NCI-H1417 (cell line): ENCODE data around the gene AFF3.

ENCODE experiments used
- DNase-seq, 3 experiments: peaks; one replicate each; lab custom pipeline; 2025; lab: John Stamatoyannopoulos, UW

AFF3 gene

GRCh38 chr2:100042562-100042961 lies 99.8 kb downstream of the AFF3 start:
- DNase-seq, result no peak

- DNase-seq, result no peak
These were observed 100.4 kb downstream of the AFF3 start for GRCh38 chr2:100041946-100042345.

- peak in 1 of 3 experiments; percentile 21 for DNase-seq
These were observed 101.0 kb downstream of the AFF3 start for GRCh38 chr2:100041385-100041784.

DNA sequence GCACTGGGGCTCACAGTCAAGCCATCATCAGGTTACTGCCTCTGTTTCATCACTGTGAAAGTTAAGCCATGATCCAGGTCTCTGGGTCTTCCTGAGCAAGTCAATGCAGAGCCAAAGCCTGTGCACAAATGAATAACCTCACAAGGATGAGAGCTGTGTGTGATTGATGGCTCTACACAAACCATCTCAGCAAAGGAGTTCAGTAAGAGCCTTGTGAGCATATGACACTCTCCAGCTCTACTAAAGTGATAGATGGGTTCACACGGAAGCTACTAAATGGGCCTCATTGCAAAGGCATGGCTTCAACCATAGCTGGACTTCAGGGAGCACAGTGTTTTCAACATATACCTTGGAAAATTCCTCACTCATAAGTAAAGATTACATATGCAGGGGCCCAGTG lies 101.5 kb downstream of the AFF3 start:
- peak in 1 of 3 experiments; percentile 21 for DNase-seq

DNA sequence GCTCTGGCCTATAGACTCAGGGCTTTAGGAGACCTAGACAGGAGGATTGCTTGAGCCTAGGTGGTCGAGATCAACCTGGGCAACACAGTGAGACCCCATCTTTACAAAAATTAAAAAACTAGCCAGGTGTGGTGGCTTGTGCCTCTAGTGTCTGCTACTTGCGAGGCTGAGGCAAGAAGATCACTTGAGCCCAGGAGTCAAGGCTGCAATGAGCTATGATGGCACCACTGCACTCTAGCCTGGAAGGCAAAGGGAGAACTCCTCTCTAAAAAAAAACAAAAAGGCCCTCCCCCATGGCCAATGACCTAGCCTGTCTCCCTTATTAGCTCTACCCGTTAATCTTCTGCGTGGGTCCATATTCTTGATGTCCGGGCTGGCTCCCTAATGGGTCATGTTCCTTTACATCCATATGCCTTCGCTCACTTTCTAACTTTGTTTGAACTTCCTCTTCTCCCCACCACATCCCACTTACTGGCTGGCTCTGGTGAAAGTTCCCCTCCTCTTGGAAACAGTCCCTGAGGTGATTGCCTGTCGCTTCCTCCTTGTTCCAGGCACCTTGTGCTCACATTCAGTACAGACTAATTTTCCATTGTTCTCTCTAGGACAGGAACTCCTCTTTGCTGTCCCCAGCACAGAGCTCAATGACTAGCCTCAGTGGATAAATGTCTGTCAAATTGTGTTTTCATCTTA lies 103.0 kb downstream of the AFF3 start:
- no peak for DNase-seq

GRCh38 chr2:100038011-100038410 lies 104.4 kb downstream of the AFF3 start:
- peak in 1 of 3 experiments; percentile 20 for DNase-seq

DNA sequence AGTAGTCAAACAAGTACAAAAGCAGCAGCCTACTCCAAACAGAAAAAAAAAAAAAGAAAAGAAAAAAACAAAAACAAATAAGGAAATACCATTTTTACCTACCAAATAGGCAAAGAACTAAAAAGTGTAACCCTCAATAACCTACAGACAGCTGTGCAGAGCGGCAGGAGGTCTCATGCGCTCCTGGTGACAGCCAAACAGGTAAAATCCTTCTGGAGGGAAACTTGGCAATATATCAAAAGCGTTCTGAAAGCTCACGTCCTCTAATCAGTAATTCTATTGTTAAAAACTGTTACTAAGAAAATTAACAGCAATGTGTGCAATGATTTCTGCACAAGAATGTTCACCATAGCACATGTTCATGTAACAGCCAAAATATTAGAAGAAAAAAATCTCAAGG lies 105.6 kb downstream of the AFF3 start:
- DNase-seq, result peak in 2 of 3 experiments; percentile 63 to 88

DNA sequence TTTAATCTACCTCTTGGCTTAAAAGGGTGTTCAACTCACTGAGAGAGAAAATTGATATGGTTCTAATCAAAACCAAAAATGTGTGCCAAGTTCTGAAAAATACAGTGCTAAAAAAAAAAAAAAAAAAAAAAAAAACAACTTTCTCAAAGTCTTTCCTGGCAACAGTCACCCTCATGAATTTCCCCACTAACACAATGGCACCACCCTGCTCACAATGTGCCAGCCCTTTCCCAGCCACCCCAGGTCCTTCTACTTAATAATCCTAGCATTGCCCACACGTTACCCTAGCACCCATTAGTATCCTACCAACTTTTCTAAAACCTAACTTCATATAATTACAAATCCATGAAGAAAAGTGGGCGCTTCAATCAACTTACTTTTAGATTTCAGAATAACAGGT lies 106.4 kb downstream of the AFF3 start:
- no peak for DNase-seq

DNA sequence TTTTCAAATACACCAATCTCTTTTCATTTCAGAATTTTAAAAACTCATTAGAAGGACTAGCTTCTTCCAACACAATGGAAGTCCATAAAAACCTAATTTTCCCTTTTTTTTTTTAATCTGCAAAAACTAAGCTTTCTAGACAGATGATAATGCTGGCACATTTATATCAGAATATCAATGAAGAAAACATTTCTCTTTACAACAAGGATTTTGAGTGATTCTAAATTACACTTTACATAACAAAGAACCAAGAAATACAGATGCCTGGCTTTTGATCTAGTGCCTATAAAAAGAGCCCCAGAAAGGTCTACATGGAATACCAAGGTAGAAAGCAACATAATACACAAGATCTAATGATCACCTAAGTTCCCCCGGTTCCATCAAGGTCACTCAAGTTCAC lies 108.0 kb downstream of the AFF3 start:
- DNase-seq, result no peak

GRCh38 chr2:100033976-100034375 lies 108.4 kb downstream of the AFF3 start:
- no peak for DNase-seq

DNA sequence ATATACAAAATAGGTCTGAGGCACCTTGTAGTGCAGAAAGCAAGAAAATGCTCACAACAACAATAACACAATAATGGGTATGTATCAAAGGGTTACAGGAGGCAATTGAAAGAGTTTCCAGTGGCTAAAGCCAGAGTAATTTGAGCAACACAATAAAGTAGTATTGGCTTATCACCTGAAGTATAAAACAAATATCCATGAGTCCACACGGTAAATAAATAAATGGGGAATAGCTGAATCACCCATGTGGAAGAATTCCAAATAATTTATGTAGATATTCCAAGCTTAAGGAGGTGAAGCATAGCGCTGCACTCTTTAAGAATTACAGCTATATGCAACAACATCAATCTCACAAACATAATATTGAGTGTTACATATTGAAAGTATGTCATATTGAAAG lies 110.8 kb downstream of the AFF3 start:
- no peak for DNase-seq

DNA sequence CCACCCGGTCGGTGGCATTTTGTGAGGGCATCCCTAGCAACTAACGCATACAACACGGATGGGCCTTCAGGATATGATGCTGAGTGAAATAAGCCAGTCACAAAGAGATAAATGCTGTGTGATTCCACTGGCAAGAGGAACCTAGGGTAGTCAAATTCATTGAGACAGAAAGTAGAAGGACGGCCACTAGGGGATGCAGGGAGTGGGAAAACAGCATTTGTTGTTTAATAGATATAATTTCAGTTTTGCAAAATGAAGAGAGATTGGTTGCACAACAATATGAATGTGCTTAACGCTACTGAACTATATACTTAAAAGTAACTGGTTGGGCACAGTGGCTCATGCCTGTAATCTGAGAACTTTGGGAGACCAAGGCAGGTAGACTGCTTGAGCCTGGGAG lies 112.9 kb downstream of the AFF3 start:
- DNase-seq, result no peak

- no peak for DNase-seq
These were observed 120.5 kb downstream of the AFF3 start for GRCh38 chr2:100021791-100022340.

DNA sequence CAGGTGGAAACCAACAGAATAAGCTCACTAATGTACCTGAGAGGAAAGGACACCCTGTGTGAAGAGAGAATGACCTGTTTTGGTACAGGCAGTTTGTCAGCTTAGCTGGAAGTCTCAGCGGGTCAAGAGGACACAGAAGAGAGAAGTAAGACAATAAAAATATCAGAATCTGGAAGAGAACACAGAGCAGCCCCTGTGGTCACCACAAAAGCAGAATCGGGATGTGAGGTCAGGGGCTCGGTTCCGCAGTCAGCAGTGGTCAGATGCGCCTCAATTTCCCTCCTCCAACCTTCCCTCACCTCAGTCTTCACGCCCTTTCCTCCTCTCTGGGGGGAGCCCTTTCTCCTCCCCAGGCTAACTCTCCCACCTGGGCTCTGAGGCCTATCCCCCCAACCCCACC lies 122.9 kb downstream of the AFF3 start:
- no peak for DNase-seq

DNA sequence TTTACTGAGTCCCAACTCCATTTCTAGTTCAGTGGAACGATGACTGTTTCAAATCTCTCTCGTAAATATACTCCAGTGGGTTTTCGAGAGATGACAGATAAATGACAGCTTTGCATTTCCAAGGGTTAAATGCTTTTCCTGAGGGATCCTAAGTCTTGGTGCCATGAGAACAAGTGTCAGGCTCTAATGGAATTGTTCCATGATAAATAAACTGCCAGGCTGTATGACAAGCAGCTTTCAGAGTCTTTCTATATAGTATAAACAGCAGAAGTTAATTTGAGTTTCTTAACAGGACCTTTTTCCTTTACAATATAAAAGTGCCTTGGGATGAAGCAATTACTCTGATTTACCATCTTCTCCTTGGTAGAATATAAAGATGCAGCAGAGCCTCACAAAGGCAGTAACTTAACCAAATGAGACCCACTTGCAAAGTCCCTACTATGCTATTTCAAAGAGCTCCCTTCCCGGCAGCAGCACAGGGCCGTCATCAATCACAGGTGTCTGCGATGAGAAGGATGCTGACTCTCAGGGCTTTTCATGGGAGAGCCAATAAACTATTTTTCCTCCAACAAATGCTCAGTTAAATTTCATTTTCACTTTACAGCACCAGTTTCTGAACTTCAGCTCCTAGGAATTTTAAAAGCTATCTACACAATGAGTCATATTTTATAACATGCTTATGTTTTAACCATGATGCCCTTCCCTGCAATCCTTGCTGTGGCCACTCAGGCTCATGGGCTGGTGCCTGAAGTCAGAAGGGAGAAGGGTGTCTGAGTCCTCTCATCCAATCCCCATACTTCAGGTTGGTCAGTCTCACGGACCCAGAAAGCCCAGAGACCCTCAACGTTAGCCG lies 123.8 kb downstream of the AFF3 start:
- DNase-seq, result no peak

DNA sequence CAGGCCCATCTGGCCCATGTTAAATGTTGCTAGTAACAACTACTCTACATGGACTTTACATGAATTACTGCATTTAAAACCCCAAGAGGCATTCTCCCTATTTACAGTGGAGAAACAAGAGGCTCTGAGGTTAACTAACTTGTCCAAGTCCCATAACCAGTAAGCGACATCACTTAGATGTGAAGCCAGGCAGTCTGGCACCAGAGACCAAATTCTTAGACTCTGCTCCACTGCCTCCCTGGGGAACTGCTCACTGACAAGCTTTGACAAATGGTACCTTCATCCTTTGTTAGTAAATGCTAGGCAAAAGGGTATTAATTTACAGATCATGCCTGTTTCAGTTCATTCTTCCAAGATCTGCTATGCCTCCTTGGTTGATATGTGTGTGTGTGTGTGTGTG lies 124.8 kb downstream of the AFF3 start:
- DNase-seq, result peak in 2 of 3 experiments; percentile 13 to 46

DNA sequence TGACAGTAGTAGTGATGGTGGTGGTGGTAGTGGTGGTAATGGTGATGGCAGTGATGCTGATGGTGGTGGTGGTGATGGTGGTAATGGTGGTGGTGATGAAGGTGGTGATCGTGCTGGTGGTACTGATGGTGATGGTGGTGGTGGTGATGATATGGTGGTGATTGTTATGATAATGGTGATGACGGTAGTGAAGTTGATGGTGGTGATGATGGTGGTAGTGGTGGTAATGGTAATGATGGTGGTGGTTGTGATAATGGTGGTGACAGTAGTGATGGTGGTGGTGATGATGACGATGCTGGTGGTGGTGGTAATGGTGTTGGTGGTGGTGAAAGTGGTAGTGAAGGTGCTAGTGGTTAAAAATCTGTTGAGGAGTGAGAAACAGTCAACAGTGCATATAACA lies 125.6 kb downstream of the AFF3 start:
- no peak for DNase-seq

DNA sequence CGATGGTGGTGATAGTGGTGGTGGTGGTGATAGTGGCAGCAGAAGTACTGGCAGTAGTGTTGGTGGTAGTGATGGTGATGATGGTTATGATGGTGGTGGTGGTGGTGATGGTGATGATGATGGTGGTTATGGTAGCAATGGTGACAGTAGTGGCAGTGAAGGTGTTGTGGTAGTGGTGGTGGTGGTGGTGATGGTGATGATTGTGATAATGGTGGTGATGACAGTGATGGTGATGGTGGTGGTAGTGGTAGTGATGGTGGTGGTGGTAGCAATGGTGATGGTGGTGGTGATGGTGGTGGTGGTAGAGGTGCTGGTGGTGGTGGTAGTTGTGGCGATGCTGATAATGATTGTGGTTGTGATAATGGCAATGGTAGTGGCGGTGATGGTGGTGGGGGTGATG lies 126.5 kb downstream of the AFF3 start:
- DNase-seq, result no peak

DNA sequence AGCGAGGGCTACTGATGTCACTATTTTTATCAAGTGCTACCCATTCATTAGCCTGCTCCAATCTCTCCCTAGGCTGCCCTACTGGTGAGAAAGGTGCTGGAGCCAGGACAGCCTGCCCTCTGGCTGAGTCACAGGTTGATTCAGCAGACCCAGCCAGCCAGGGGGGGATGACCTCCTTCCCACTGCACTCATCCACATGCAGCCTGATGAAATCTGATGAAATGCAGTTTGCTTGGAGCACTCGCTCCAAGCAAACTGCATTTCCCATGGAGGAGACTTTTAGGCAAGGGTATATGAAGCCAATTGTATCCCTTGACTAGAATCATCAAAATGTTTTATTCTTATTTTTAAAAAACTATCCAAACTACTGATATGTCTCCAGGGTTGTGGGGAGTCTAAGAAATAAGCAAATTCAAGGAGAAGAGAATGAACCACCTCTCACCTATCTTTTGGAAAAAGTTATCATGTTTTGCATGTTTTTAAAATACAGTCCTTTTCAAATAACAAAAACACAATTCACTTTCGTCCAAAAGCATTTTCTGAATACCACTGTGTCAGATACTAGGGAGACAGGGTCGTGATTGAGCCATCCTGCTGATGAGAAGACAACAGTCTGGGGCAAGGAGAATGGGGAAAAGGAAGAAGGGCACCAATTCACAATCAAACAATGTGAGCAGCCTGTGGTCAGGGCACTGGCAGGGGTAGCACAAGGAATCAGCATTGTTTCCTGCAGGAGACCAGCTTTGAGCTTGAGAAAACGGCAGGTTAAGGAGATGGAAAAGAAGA lies 128.3 kb downstream of the AFF3 start:
- no peak for DNase-seq

DNA sequence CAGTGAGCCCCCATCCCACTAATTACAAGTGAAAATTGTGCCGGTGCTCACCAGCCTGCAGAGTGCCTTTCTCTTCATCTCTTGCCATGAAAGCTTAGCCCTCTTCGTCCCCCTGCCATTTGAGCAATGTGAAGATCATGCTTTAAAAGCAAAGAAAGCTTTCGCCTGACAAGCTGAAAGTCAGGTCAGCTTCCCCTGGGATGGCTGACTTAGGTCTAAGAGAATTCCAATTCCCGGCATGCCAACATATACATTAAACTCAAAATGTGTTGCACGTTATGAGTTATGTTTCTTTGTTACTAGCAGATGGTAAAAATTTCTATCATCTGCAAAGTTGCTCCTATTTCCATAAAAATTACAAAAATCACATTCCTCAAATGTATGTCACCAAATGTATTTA lies 129.8 kb downstream of the AFF3 start:
- DNase-seq, result no peak

GRCh38 chr2:100011272-100011731 lies 131.1 kb downstream of the AFF3 start:
- no peak for DNase-seq

GRCh38 chr2:100010606-100011005 lies 131.8 kb downstream of the AFF3 start:
- no peak for DNase-seq
